Spleen (tissue), 11 donors: ENCODE data around the gene CDK14. TPM values are rescaled to one million over a fixed set of nuclear protein-coding genes. Genes with fewer than 3 reads are reported as not detected.

ENCODE experiments used
- DNase-seq: peaks from one replicate; pipeline ENCODE4 v3.0.0-alpha.2; 2020
- H3K27ac ChIP-seq, 8 donors: fragments of 200-600 bp; sonication (generic) in 7 of 8; 1 replicate in 4 of 8; 2 replicates in 4 of 8; pipeline versions ENCODE4 v1.5.0 to v1.8.0; 2016 to 2021; ENCODE audit warnings: inconsistent platforms in 4 of 8, mild to moderate bottlenecking in 4 of 8, moderate library complexity in 1 of 8
- H3K27me3 ChIP-seq, 7 donors: fragments of 200-600 bp; sonication (generic) in 6 of 7; replicated peaks in 1 of 7; 1 replicate in 4 of 7; 2 replicates in 3 of 7; pipeline versions ENCODE4 v1.5.0 to v1.8.0; 2016 to 2021; ENCODE audit warnings: inconsistent platforms in 3 of 7, mild to moderate bottlenecking in 1 of 7
- H3K36me3 ChIP-seq, 6 donors: fragments of 200-600 bp; sonication (generic) in 5 of 6; 1 replicate in 4 of 6; 2 replicates in 2 of 6; pipeline versions ENCODE4 v1.5.0 to v1.8.0; 2016 to 2021; ENCODE audit warnings: inconsistent platforms in 2 of 6
- H3K4me1 ChIP-seq, 6 donors: fragments of 200-600 bp; sonication (generic) in 5 of 6; 1 replicate in 3 of 6; 2 replicates in 3 of 6; pipeline versions ENCODE4 v1.5.0 to v1.8.0; 2016 to 2021; ENCODE audit warnings: inconsistent platforms in 3 of 6
- H3K4me3 ChIP-seq, 8 donors: fragments of 200-600 bp; sonication (generic) in 7 of 8; 1 replicate in 4 of 8; 2 replicates in 4 of 8; pipeline versions ENCODE4 v1.5.0 to v1.8.0; 2016 to 2021; ENCODE audit warnings: inconsistent platforms in 4 of 8, mild to moderate bottlenecking in 4 of 8, moderate library complexity in 2 of 8
- H3K9me3 ChIP-seq, 8 donors: fragments of 200-600 bp; sonication (generic) in 7 of 8; 1 replicate in 4 of 8; 2 replicates in 4 of 8; pipeline versions ENCODE4 v1.5.0 to v1.8.0; 2016 to 2021; ENCODE audit warnings: inconsistent platforms in 4 of 8
- POLR2A ChIP-seq, 3 donors: fragments of 450-650 bp; IDR thresholded peaks; one replicate each; pipeline ENCODE4 v1.5.1; 2017; ENCODE audit warnings: antibody characterized with exemption in 3 of 3, mild to moderate bottlenecking in 1 of 3
- POLR2AphosphoS5 ChIP-seq, 3 donors: sonication (generic); formaldehyde crosslinking; IDR thresholded peaks; one replicate each; pipeline ENCODE4 v1.5.1; 2017; ENCODE audit warnings: antibody characterized with exemption in 3 of 3
- WGBS, 5 donors: extraction: QIAGEN DNeasy Blood & Tissue Kit in 3 of 5; methylation state at CpG; one replicate each; pipeline versions ENCODE4 v1.1.5 to v1.1.7; 2013 to 2018; 5-methylcytosine and 5-hydroxymethylcytosine counted together
- intact Hi-C: fragments of 100-400 bp; cut with DNase I; formaldehyde crosslinking; loops from one replicate; pipeline ENCODE4 v1.15.0; 2023; ENCODE audit warnings: low total_unique reads
- polyA plus RNA-seq, 3 donors: library from polyadenylated mRNA; stranded (reverse); fragments of 200-250 nt; gene quantifications; one replicate each; pipeline ENCODE4 v1.2.1, GENCODE V29; 2013
- total RNA-seq, 7 donors: library from RNA; depleted of rRNA in 3 of 7; stranded (reverse); fragments of >200 nt in 3 of 7; fragmentation: NEBNext Ultra II Directional in 4 of 7; extraction: Animal tissue kit (Norgen Biotek cat#: 25700) in 4 of 7; gene quantifications; one replicate each; pipeline versions ENCODE4 v1.1.0 to v1.2.1, GENCODE V29; 2016 to 2021
- TF ChIP-seq, protein P1 (sequence below), 11 experiments: fragments of 200-600 bp in 7 of 11; fragments of 450-650 bp in 4 of 11; sonication (generic) in 4 of 11; IDR thresholded peaks in 8 of 11; conservative IDR thresholded peaks in 3 of 11; 1 replicate in 7 of 11; 2 replicates in 4 of 11; pipeline versions ENCODE4 v1.4.0 to v1.8.0; 2016 to 2021; ENCODE audit warnings: antibody characterized with exemption in 11 of 11, inconsistent platforms in 4 of 11, mild to moderate bottlenecking in 1 of 11
- donor health status: healthy with polysubstance abuse.
- donor health status: DM: no; HTN: no; CAD: no; lungs with moderate emphysema.
- donor health status: DM: no; HTN: no; CAD: no.
- donor health status: Bipolar disorder and iron deficiency.
- donor health status: healthy.
- donor health status: DM: no; HTN: no; CAD: no.
- donor health status: DM: yes; HTN: yes; CAD: no.

CDK14 gene
- total and polyA plus RNA-seq, 10 donors = 6.6 to 109 (median 51.2) TPM

DNA sequence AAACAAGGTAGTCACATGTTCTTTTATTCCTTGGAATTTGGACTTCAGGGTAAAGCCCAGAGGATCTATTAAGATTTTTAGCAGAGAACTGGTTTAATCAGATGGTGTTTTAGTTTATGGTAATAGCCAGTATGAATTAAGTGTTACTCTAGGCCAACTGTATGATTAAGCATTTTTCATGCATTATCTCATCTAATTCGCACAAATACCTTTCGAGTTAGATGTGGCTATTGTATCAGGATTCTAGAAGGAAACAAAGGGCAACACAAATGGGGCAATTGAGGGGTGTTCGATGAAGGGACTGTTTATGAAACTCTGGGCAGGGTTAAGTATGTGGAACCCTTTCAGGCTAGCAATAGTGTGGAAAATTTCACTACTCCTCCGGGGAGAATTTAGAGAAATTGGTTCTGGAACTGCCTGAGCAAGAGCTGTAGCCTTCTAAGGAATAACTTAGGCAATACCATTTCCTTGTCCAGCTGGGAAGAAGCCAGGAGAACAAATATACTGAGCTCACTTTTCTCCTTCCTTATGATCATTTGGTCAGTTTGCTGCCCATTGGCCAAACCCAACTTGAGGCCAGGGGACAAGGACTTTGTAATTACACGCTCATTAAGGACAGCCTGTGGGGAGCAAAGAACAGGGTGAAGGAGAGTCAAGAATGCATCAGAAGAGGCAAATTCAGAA is 349.1 kb downstream of the CDK14 start:
- H3K27me3 ChIP-seq = no peaks in the 10 kb centered on the region
- no peaks in the 10 kb centered on the region for H3K9me3 ChIP-seq
- H3K36me3 ChIP-seq = no peaks in the 10 kb centered on the region
- H3K4me1 ChIP-seq = no peaks in the 10 kb centered on the region
- no peak for DNase-seq
- WGBS, 5 donors = 83 to 91% (median 89%) methylated on average over 5 of the region's 5 CpGs
- no peak overlapping the region for H3K4me3 ChIP-seq
- intact Hi-C loops = no loop called here
- H3K27ac ChIP-seq = no peak overlapping the region
- TF ChIP-seq, protein P1, sequence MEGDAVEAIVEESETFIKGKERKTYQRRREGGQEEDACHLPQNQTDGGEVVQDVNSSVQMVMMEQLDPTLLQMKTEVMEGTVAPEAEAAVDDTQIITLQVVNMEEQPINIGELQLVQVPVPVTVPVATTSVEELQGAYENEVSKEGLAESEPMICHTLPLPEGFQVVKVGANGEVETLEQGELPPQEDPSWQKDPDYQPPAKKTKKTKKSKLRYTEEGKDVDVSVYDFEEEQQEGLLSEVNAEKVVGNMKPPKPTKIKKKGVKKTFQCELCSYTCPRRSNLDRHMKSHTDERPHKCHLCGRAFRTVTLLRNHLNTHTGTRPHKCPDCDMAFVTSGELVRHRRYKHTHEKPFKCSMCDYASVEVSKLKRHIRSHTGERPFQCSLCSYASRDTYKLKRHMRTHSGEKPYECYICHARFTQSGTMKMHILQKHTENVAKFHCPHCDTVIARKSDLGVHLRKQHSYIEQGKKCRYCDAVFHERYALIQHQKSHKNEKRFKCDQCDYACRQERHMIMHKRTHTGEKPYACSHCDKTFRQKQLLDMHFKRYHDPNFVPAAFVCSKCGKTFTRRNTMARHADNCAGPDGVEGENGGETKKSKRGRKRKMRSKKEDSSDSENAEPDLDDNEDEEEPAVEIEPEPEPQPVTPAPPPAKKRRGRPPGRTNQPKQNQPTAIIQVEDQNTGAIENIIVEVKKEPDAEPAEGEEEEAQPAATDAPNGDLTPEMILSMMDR (IDR thresholded peaks at IDR 0.05 in 8 of 11, conservative IDR thresholded peaks at IDR 0.05 in 3 of 11) = no peak
- TF ChIP-seq POLR2A (IDR thresholded peaks at IDR 0.05) (no peak), POLR2AphosphoS5 (IDR thresholded peaks at IDR 0.05) (no peak)

DNA sequence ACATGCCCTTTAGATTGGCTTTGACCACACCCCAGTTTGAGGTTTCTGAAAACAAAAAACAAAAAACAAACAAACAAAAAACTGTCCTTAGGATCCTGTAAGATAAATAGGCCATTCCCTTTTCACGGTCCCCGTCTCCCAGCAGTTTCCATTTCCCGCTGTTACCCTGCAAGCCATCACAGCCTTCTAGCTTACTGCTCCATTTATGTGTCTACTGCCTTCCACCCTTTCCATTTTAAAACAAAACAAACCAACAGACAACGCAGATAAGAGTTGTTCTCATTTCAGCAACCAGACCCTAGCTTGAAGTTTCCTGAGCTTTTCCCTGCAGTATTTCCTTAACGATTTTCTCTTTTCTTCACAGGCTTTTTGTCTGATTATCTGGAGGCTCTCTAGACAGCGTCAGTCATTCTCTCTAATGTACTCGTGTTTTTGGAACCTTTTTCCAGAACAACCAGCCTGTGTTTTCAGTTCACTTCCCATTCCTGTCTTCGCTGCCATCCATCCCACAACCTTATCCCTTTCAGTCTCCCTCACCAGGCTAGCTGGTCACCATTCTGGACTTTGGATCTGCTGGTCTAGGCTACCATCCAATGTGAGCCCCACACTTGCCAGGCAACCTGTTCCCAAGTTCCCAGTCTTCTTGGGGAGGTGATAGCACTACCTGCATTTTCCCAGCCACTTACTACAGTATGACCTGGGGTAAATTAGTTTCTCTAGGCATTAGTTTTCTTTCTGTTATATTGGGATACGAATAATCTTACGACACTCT is 350.8 kb downstream of the CDK14 start:
- DNase-seq = no peak
- 72 to 81% (median 75%) methylated on average over 10 of the region's 10 CpGs for whole genome bisulfite sequencing, 5 donors
- Histone ChIP-seq H3K4me3 (no peak overlapping the region), H3K27me3 (no peaks in the 10 kb centered on the region), H3K9me3 (no peaks in the 10 kb centered on the region), H3K4me1 (no peaks in the 10 kb centered on the region), H3K27ac (no peak overlapping the region), H3K36me3 (no peaks in the 10 kb centered on the region)
- TF ChIP-seq POLR2A (IDR thresholded peaks at IDR 0.05) = no peak
- TF ChIP-seq, protein P1 (IDR thresholded peaks at IDR 0.05 in 8 of 11, conservative IDR thresholded peaks at IDR 0.05 in 3 of 11) = no peak
- TF ChIP-seq POLR2AphosphoS5 (IDR thresholded peaks at IDR 0.05) = no peak
- intact Hi-C loops = no loop called here

DNA sequence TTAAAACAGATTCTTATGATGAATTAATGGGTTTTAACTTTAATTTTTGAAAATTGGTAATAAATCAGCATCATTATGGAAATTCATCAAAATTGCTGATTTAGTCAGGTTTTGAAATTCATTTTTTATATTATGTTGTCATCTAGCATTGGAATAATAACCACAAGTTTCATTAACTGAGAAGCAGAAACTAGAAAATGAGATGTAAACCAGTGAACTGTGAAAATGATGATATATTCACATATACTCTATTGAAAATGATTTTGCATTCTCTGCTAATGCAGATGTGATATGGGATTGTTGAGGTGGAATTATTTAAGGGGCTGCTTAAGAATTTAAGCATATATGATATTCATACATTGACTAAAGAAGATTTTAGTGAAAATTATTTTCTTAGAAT is 352.0 kb downstream of the CDK14 start:
- TF ChIP-seq POLR2A (IDR thresholded peaks at IDR 0.05) = no peak
- TF ChIP-seq, protein P1 (IDR thresholded peaks at IDR 0.05 in 8 of 11, conservative IDR thresholded peaks at IDR 0.05 in 3 of 11) = no peak
- TF ChIP-seq POLR2AphosphoS5 (IDR thresholded peaks at IDR 0.05) = no peak
- no peaks in the 10 kb centered on the region for H3K36me3 ChIP-seq
- H3K4me3 ChIP-seq = no peak overlapping the region
- no peaks in the 10 kb centered on the region for H3K9me3 ChIP-seq
- no peak overlapping the region for H3K27ac ChIP-seq
- H3K27me3 ChIP-seq = no peaks in the 10 kb centered on the region
- intact Hi-C loops = no loop called here
- H3K4me1 ChIP-seq = no peaks in the 10 kb centered on the region
- DNase-seq = no peak

DNA sequence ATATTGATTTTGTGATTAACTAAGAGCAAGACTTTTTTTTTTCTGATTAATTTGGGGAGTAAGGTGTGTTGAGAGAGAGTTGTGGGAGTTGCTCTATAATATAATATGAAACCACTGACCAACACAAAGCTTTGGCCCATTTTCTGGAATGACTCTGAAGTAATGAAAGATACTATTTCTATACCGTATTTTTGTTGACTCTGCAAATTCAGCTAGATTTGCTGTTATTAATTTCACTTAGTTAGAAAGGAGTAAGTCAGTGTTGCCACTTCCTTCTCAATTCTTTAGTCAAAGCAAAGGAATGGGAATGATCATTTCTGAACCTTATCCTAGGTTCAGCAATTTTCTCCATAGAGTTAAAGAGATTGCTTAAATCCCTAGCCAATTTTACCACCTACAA is 355.1 kb downstream of the CDK14 start:
- no peak overlapping the region for H3K27ac ChIP-seq
- no peak for DNase-seq
- H3K4me1 ChIP-seq = no peaks in the 10 kb centered on the region
- H3K9me3 ChIP-seq = no peaks in the 10 kb centered on the region
- 85 to 96% (median 93%) methylated on average over 1 of the region's 1 CpG for WGBS, 5 donors
- no peaks in the 10 kb centered on the region for H3K27me3 ChIP-seq
- TF ChIP-seq, protein P1 (IDR thresholded peaks at IDR 0.05 in 8 of 11, conservative IDR thresholded peaks at IDR 0.05 in 3 of 11) = no peak
- TF ChIP-seq POLR2AphosphoS5 (IDR thresholded peaks at IDR 0.05) = no peak
- TF ChIP-seq POLR2A (IDR thresholded peaks at IDR 0.05) = no peak
- no peak overlapping the region for H3K4me3 ChIP-seq
- H3K36me3 ChIP-seq = peaks cover 0 to 12% (median 0%) of the 10 kb centered on the region in 6 donors
- intact Hi-C loops = no loop called here
